A549 treated with CORT108297 at 1 μM for 4 hours (cell line): Measurements from ENCODE around the gene BRMS1L. TPM values are rescaled to one million over a fixed set of nuclear protein-coding genes. Genes with fewer than 3 reads are reported as not detected.

Experiments
- total RNA-seq: library from RNA; stranded (reverse); fragments of 200-300 nt; extraction: Qiagen RNA extraction; gene quantifications from 5 replicates; pipeline ENCODE4 v1.2.3, GENCODE V29; 2022

The BRMS1L gene
- total RNA-seq: 11.0 to 16.3 TPM (median 12.2 TPM) in 5 replicates

DNA sequence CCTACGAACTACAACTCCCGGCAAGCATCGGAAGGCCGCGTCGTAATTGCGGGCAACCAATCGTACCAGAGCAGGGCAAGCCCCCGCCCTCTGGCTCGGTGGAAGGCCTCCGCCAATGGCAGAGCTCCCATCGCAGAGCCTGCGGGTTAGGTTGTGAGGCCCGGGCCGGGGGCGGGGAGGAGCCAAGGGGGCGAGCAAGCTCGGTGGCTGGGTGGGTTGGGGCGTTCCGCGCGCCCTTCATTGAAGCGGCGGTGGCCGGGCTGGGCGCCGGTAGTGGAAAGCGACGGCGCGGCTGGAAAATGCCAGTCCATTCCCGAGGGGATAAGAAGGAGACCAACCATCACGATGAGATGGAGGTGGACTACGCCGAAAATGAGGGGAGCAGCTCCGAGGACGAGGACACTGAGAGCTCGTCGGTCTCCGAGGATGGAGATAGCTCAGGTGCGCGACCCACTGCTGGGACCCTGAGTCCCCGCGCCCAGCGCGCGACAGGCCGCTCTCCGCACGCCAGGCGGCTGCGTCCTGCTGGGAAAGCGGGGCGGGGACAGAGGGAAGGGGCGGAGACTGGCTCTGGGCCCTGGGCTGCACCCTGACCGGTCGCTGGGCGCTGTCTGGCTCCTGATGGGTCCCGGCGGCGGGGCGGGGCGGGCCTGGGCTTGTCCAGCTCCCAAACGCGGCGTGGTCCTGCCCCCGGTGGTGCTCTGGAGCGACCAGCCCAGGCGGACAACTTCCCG is at the start of gene BRMS1L:
BRMS1L (plus strand) TSS at position 121 of the 734 bp plus-strand sequence; CDS start at position 300, 179 bp downstream.

GRCh38 chr14:35808638-35809563 is 17.2 kb upstream of the BRMS1L start, which contains the start of gene RALGAPA1:
Gene RALGAPA1 (minus strand): TSS chr14:35809295. CDS start chr14:35808835, 460 bp downstream.

Other genes starting within 250 kb of the BRMS1L start
- 6.3 to 11.5 TPM (median 7.1 TPM) in 5 replicates for gene RALGAPA1, start 17.0 kb upstream of the BRMS1L start, total RNA-seq